ENCODE data around the gene ZDHHC11B.
"Not testable (repeated sequence)": the region's sequence is repeated elsewhere in the genome, so short reads cannot be mapped to it uniquely, and the experiment has no call there.

DNA sequence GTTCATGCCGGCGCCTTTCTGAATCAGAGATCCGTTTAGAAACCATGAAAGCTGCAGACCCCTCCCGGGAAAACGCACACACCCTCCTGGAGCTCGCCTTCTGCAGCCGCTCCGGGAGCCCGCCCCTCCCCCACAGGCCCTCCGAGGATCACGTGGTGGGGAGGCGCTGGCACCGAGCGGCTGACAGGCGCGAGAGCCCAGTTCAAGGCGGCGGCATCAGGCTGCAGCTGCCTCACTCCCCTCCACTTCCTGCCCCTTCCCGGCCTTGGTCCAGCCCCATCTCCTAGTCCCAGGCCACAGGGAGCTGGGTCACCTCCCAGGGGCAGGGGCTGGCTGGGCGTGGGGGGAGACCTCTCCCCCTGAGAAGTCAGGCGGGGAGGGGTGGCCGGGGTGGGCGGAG is 93.5 kb downstream of the ZDHHC11B start:
- TF ChIP-seq POLR2AphosphoS5 (IDR thresholded peaks at IDR 0.05): not testable (repeated sequence)
- TF ChIP-seq, protein P1, sequence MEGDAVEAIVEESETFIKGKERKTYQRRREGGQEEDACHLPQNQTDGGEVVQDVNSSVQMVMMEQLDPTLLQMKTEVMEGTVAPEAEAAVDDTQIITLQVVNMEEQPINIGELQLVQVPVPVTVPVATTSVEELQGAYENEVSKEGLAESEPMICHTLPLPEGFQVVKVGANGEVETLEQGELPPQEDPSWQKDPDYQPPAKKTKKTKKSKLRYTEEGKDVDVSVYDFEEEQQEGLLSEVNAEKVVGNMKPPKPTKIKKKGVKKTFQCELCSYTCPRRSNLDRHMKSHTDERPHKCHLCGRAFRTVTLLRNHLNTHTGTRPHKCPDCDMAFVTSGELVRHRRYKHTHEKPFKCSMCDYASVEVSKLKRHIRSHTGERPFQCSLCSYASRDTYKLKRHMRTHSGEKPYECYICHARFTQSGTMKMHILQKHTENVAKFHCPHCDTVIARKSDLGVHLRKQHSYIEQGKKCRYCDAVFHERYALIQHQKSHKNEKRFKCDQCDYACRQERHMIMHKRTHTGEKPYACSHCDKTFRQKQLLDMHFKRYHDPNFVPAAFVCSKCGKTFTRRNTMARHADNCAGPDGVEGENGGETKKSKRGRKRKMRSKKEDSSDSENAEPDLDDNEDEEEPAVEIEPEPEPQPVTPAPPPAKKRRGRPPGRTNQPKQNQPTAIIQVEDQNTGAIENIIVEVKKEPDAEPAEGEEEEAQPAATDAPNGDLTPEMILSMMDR (IDR thresholded peaks at IDR 0.05): not testable (repeated sequence)

All from esophagus muscularis mucosa (tissue), 3 donors.